Pancreas (tissue), 10 donors: ENCODE measurements around the gene SERPINH1. TPM values are rescaled to one million over a fixed set of nuclear protein-coding genes. Genes with fewer than 3 reads are reported as not detected.

Experiments
- ATAC-seq, 4 donors: fragments of 200-7000 bp; cut with Tn5 transposase; one replicate each; pipeline versions ENCODE4 v1.8.0 to v1.9.1; 2020; ENCODE audit warnings: mild to moderate bottlenecking in 4 of 4, moderate library complexity in 4 of 4
- DNase-seq, 6 donors: peaks; one replicate each; pipeline ENCODE4 v3.0.0-alpha.2; 2020
- FAIRE-seq: peaks from 2 replicates; lab custom pipeline; 2012; peaks lifted over from hg19 to GRCh38; lab: Jason Lieb, UNC
- H3K27ac ChIP-seq, 4 donors: fragments of 200-600 bp; sonication (generic); 1 replicate in 3 of 4; 2 replicates in 1 of 4; pipeline versions ENCODE4 v1.5.0 to v1.8.0; 2020
- H3K27me3 ChIP-seq, 4 donors: fragments of 200-600 bp; one replicate each; pipeline ENCODE4 v1.8.0; 2021
- H3K36me3 ChIP-seq, 3 donors: fragments of 200-600 bp; sonication (generic) in 1 of 3; one replicate each; pipeline versions ENCODE4 v1.5.0 to v1.8.0; 2020 to 2021
- H3K4me1 ChIP-seq, 3 donors: fragments of 200-600 bp; one replicate each; pipeline ENCODE4 v1.8.0; 2021
- H3K4me3 ChIP-seq, 4 donors: fragments of 200-600 bp; sonication (generic) in 2 of 4; one replicate each; pipeline versions ENCODE4 v1.5.0 to v1.8.0; 2020 to 2021
- H3K9me3 ChIP-seq, 4 donors: fragments of 200-600 bp; one replicate each; pipeline ENCODE4 v1.8.0; 2021
- WGBS, 2 donors: extraction: QIAGEN DNeasy Blood & Tissue Kit; methylation state at CpG; one replicate each; pipeline ENCODE4 v1.1.7; 2013; 5-methylcytosine and 5-hydroxymethylcytosine counted together
- intact Hi-C, 3 donors: fragments of 100-400 bp; cut with DNase I; formaldehyde crosslinking; loops; one replicate each; pipeline versions ENCODE4 v1.11.1 to v1.14.2; 2022
- polyA plus RNA-seq, 2 donors: library from polyadenylated mRNA; stranded (reverse); fragments of 200-250 nt; gene quantifications; one replicate each; pipeline ENCODE4 v1.2.3, GENCODE V29; 2013
- total RNA-seq, 6 donors: library from RNA; stranded (reverse); fragmentation: NEBNext Ultra II Directional in 4 of 6; extraction: Animal tissue kit (Norgen Biotek cat#: 25700) in 4 of 6; gene quantifications; one replicate each; pipeline versions ENCODE4 v1.2.1 to v1.2.4, GENCODE V29; 2021 to 2023
- TF ChIP-seq, protein P1 (sequence below), 4 donors: fragments of 200-600 bp; sonication (generic) in 3 of 4; IDR thresholded peaks; one replicate each; pipeline versions ENCODE4 v1.5.0 to v1.8.0; 2021; ENCODE audit warnings: antibody characterized with exemption in 4 of 4
- donor health status: healthy with polysubstance abuse.
- donor health status: DM: no; HTN: no; CAD: no; lungs with moderate emphysema.
- donor health status: DM: no; HTN: no; CAD: no.
- donor health status: control.
- donor health status: control.
- donor health status: Bipolar disorder and iron deficiency.
- donor health status: DM: yes; HTN: yes; CAD: no.
- donor health status: DM: no; HTN: no; CAD: no.
- donor health status: DM: no; HTN: no; CAD: no.
- donor health status: DM: yes; HTN: yes; CAD: no.

The SERPINH1 gene
- total and polyA plus RNA-seq, 8 donors = 9.3 to 87.7 (median 21.1) TPM

DNA sequence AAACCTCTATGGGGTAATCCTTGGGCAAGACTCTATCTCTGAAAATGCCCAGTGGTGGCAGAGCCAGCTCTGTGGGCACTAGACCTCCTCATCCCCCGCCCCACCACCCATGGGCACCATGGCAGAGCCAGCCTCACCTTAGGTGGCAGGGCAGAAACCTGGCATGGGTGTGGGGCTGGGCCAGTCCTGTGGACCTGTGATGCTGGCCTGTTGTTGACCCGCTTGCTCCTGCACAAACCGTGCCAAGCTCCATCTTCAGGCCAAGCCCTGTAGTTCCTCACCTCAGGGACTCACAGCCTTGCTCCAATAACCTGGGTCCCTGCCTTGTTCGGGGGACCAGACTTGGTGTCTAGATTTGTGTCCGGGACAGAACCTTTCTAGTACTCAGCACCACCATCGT, 8.9 kb upstream of the SERPINH1 start:
- Histone ChIP-seq H3K9me3 (no peaks in the 10 kb centered on the region), H3K36me3 (no peaks in the 10 kb centered on the region), H3K4me3 (no peak overlapping the region), H3K27ac (no peak overlapping the region), H3K27me3 (no peaks in the 10 kb centered on the region), H3K4me1 (no peaks in the 10 kb centered on the region)
- FAIRE-seq (no peak), ATAC-seq (no peak), DNase-seq (no peak)
- intact Hi-C loops = no loop called here
- TF ChIP-seq, protein P1, sequence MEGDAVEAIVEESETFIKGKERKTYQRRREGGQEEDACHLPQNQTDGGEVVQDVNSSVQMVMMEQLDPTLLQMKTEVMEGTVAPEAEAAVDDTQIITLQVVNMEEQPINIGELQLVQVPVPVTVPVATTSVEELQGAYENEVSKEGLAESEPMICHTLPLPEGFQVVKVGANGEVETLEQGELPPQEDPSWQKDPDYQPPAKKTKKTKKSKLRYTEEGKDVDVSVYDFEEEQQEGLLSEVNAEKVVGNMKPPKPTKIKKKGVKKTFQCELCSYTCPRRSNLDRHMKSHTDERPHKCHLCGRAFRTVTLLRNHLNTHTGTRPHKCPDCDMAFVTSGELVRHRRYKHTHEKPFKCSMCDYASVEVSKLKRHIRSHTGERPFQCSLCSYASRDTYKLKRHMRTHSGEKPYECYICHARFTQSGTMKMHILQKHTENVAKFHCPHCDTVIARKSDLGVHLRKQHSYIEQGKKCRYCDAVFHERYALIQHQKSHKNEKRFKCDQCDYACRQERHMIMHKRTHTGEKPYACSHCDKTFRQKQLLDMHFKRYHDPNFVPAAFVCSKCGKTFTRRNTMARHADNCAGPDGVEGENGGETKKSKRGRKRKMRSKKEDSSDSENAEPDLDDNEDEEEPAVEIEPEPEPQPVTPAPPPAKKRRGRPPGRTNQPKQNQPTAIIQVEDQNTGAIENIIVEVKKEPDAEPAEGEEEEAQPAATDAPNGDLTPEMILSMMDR (IDR thresholded peaks at IDR 0.05) = no peak
- 80 to 84% methylated on average over 6 of the region's 6 CpGs for WGBS, 2 donors

GRCh38 chr11:75553889-75554257, 8.2 kb upstream of the SERPINH1 start:
- DNase-seq (no peak), ATAC-seq (no peak), FAIRE-seq (no peak)
- Histone ChIP-seq H3K27ac (no peak overlapping the region), H3K9me3 (no peaks in the 10 kb centered on the region), H3K27me3 (no peaks in the 10 kb centered on the region), H3K4me1 (no peaks in the 10 kb centered on the region), H3K4me3 (no peak overlapping the region), H3K36me3 (no peaks in the 10 kb centered on the region)
- 76 to 80% methylated on average over 1 of the region's 1 CpG for WGBS, 2 donors
- intact Hi-C loops = no loop called here
- TF ChIP-seq, protein P1 (IDR thresholded peaks at IDR 0.05) = no peak

GRCh38 chr11:75554258-75555022, 7.6 kb upstream of the SERPINH1 start:
- Histone ChIP-seq H3K9me3 (no peaks in the 10 kb centered on the region), H3K4me1 (no peaks in the 10 kb centered on the region), H3K27me3 (no peaks in the 10 kb centered on the region), H3K36me3 (no peaks in the 10 kb centered on the region), H3K27ac (peak overlapping the region in 1 of 4 donors; percentile 52), H3K4me3 (no peak overlapping the region)
- intact Hi-C loops = no loop called here
- 68 to 70% methylated on average over 20 to 21 of the region's 21 CpGs for WGBS, 2 donors
- FAIRE-seq (no peak), DNase-seq (peak in 5 of 6 donors; percentile 41 to 71 (median 61)), ATAC-seq (peak; percentile 38 to 73 (median 71))
- TF ChIP-seq, protein P1 (IDR thresholded peaks at IDR 0.05) = no peak

DNA sequence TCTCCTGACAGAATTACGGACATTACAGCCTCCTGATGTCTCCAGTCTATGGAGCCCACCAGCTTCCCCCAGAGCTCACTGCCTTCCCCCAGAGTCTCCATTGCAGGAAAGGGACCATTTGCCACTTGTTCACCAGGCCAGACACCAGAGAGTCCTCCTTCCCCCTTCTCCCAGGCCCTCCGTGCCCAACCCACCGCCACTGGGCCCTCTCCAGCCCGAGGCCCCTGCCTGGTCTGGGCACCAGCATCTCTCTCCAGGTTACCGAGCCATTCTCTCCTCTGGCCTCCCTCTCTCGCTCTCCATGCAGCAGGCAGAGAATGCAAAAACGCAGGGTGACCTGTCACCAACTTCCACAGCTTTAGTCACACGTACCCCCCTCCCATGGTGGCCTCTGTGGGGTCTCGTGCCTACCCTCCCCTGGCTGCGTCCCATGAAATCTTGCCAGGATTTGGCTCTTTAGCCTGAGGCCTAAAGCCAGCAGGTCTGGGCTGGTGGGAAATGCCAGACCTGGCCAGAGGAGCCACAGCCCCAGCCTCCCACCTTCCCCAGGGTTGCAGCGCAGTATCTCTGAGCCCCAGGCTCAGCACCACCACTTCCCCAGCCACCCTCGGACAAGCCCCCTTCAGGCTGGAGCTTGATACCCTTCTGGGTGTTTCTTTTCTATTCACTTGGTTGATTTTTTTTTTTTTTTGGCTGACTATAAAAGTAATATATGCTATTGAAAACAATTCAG, 6.8 kb upstream of the SERPINH1 start:
- Histone ChIP-seq H3K36me3 (no peaks in the 10 kb centered on the region), H3K4me3 (no peak overlapping the region), H3K4me1 (no peaks in the 10 kb centered on the region), H3K27me3 (no peaks in the 10 kb centered on the region), H3K9me3 (no peaks in the 10 kb centered on the region), H3K27ac (peak overlapping the region in 1 of 4 donors; percentile 52)
- WGBS, 2 donors = 83 to 89% methylated on average over 12 of the region's 12 CpGs
- FAIRE-seq (no peak), ATAC-seq (no peak), DNase-seq (no peak)
- intact Hi-C loops = no loop called here
- TF ChIP-seq, protein P1 (IDR thresholded peaks at IDR 0.05) = no peak
